Tibial nerve (tissue), 4 donors: ENCODE measurements around the gene TYSND1. TPM values are rescaled to one million over a fixed set of nuclear protein-coding genes. Genes with fewer than 3 reads are reported as not detected.

Experiments
- DNase-seq, 2 donors: peaks; one replicate each; pipeline ENCODE4 v3.0.0-alpha.2; 2019; ENCODE audit warnings: low spot score in 2 of 2
- H3K27ac ChIP-seq, 4 donors: fragments of 200-600 bp; sonication (generic) in 3 of 4; one replicate each; pipeline ENCODE4 v1.5.1; 2017 to 2019; ENCODE audit warnings: mild to moderate bottlenecking in 1 of 4
- H3K27me3 ChIP-seq, 2 donors: fragments of 200-600 bp; sonication (generic) in 1 of 2; one replicate each; pipeline versions ENCODE4 v1.5.1 to v1.6.0; 2017 to 2019
- H3K36me3 ChIP-seq, 3 donors: fragments of 200-600 bp; sonication (generic); one replicate each; pipeline ENCODE4 v1.5.1; 2018 to 2019
- H3K4me1 ChIP-seq, 4 donors: fragments of 200-600 bp; sonication (generic) in 3 of 4; one replicate each; pipeline ENCODE4 v1.5.1; 2017 to 2019
- H3K4me3 ChIP-seq, 4 donors: fragments of 200-600 bp; sonication (generic) in 3 of 4; one replicate each; pipeline ENCODE4 v1.5.1; 2017 to 2019; ENCODE audit warnings: mild to moderate bottlenecking in 1 of 4, moderate library complexity in 1 of 4
- H3K9me3 ChIP-seq, 4 donors: fragments of 200-600 bp; sonication (generic) in 3 of 4; one replicate each; pipeline ENCODE4 v1.5.1; 2017 to 2019
- CTCF ChIP-seq, 5 experiments: fragments of 200-600 bp in 3 of 5; fragments of 450-650 bp in 2 of 5; sonication (generic) in 3 of 5; IDR thresholded peaks; one replicate each; pipeline ENCODE4 v1.5.1; 2016 to 2019; ENCODE audit warnings: antibody characterized with exemption in 5 of 5, mild to moderate bottlenecking in 3 of 5, moderate library complexity in 2 of 5
- EP300 ChIP-seq, 2 donors: sonication (generic); formaldehyde crosslinking; IDR thresholded peaks; one replicate each; pipeline ENCODE4 v1.6.1; 2017; ENCODE audit warnings: antibody characterized with exemption in 2 of 2, mild to moderate bottlenecking in 1 of 2
- POLR2A ChIP-seq, 2 donors: fragments of 450-650 bp; IDR thresholded peaks; one replicate each; pipeline ENCODE4 v1.6.1; 2017; ENCODE audit warnings: antibody characterized with exemption in 2 of 2, mild to moderate bottlenecking in 2 of 2, moderate library complexity in 2 of 2
- WGBS, 2 donors: methylation state at CpG; one replicate each; pipeline ENCODE4 v1.1.5; 2018; 5-methylcytosine and 5-hydroxymethylcytosine counted together
- total RNA-seq, 4 donors: library from RNA; depleted of rRNA; stranded (reverse); fragments of >200 nt; gene quantifications; one replicate each; pipeline ENCODE4 v1.1.0, GENCODE V29; 2016

Gene TYSND1
- total RNA-seq, 4 donors from 2014 or later = 15.3 to 26.1 (median 19.1) TPM

- peaks cover 0 to 69% (median 0%) of the 10 kb centered on the region in 3 donors for H3K36me3 ChIP-seq
- H3K4me3 ChIP-seq = no peak overlapping the region
- TF ChIP-seq POLR2A (IDR thresholded peaks at IDR 0.05) = no peak
- TF ChIP-seq EP300 (IDR thresholded peaks at IDR 0.05) = no peak
- TF ChIP-seq CTCF (IDR thresholded peaks at IDR 0.05) = no peak
- H3K4me1 ChIP-seq = no peaks in the 10 kb centered on the region
- no peaks in the 10 kb centered on the region for H3K9me3 ChIP-seq
- WGBS, 2 donors = 93 to 95% methylated on average over 3 of the region's 3 CpGs
- no peak overlapping the region for H3K27ac ChIP-seq
- no peaks in the 10 kb centered on the region for H3K27me3 ChIP-seq
- DNase-seq = no peak
These were observed 48.2 kb downstream of the TYSND1 start for GRCh38 chr10:70098271-70098670.

- DNase-seq = no peak
- Histone ChIP-seq H3K4me3 (no peak overlapping the region), H3K27me3 (no peaks in the 10 kb centered on the region), H3K4me1 (no peaks in the 10 kb centered on the region), H3K9me3 (no peaks in the 10 kb centered on the region), H3K36me3 (peaks cover 0 to 73% (median 0%) of the 10 kb centered on the region in 3 donors), H3K27ac (no peak overlapping the region)
- no peak for TF ChIP-seq EP300 (IDR thresholded peaks at IDR 0.05)
- TF ChIP-seq POLR2A (IDR thresholded peaks at IDR 0.05) = no peak
- TF ChIP-seq CTCF (IDR thresholded peaks at IDR 0.05) = no peak
These were observed 49.0 kb downstream of the TYSND1 start for GRCh38 chr10:70097459-70097858.

- H3K9me3 ChIP-seq = no peaks in the 10 kb centered on the region
- H3K4me1 ChIP-seq = no peaks in the 10 kb centered on the region
- H3K4me3 ChIP-seq = no peak overlapping the region
- DNase-seq = no peak
- H3K27me3 ChIP-seq = no peaks in the 10 kb centered on the region
- H3K36me3 ChIP-seq = peaks cover 0 to 76% (median 0%) of the 10 kb centered on the region in 3 donors
- no peak overlapping the region for H3K27ac ChIP-seq
- no peak for TF ChIP-seq POLR2A (IDR thresholded peaks at IDR 0.05)
- WGBS, 2 donors = 95 to 99% methylated on average over 5 of the region's 5 CpGs
These were observed 49.6 kb downstream of the TYSND1 start for GRCh38 chr10:70096705-70097420.

- TF ChIP-seq POLR2A (IDR thresholded peaks at IDR 0.05) = no peak
- TF ChIP-seq CTCF (IDR thresholded peaks at IDR 0.05) = no peak
- TF ChIP-seq EP300 (IDR thresholded peaks at IDR 0.05) = no peak
- H3K36me3 ChIP-seq = peaks cover 0 to 74% (median 0%) of the 10 kb centered on the region in 3 donors
- WGBS, 2 donors = 89 to 90% methylated on average over 6 of the region's 6 CpGs
These were observed 50.3 kb downstream of the TYSND1 start for GRCh38 chr10:70096016-70096704.

GRCh38 chr10:70094250-70094649 lies 52.2 kb downstream of the TYSND1 start:
- Histone ChIP-seq H3K4me3 (no peak overlapping the region), H3K27ac (no peak overlapping the region), H3K9me3 (no peaks in the 10 kb centered on the region), H3K36me3 (peaks cover 0 to 59% (median 0%) of the 10 kb centered on the region in 3 donors), H3K27me3 (no peaks in the 10 kb centered on the region), H3K4me1 (no peaks in the 10 kb centered on the region)
- DNase-seq = no peak
- WGBS, 2 donors = 82 to 84% methylated on average over 2 of the region's 2 CpGs
- no peak for TF ChIP-seq CTCF (IDR thresholded peaks at IDR 0.05)

More at GRCh38 chr10:70096016-70096704, 50.3 kb downstream of the TYSND1 start:
- Histone ChIP-seq H3K27me3 (no peaks in the 10 kb centered on the region), H3K4me1 (no peaks in the 10 kb centered on the region), H3K27ac (no peak overlapping the region), H3K4me3 (no peak overlapping the region), H3K9me3 (no peaks in the 10 kb centered on the region)
- DNase-seq = no peak
